ENCODE measurements around the gene RTP2. TPM values are rescaled to one million over a fixed set of nuclear protein-coding genes. Genes with fewer than 3 reads are reported as not detected.

RTP2 gene
- total and polyA plus RNA-seq, 9 of the 15 experiments (the other 6 are each of a cell fraction or from before 2014, with no cell fraction given), result not detected

GRCh38 chr3:187743195-187744141 lies 41.1 kb upstream of the RTP2 start (continued):
- TF ChIP-seq, protein P1, sequence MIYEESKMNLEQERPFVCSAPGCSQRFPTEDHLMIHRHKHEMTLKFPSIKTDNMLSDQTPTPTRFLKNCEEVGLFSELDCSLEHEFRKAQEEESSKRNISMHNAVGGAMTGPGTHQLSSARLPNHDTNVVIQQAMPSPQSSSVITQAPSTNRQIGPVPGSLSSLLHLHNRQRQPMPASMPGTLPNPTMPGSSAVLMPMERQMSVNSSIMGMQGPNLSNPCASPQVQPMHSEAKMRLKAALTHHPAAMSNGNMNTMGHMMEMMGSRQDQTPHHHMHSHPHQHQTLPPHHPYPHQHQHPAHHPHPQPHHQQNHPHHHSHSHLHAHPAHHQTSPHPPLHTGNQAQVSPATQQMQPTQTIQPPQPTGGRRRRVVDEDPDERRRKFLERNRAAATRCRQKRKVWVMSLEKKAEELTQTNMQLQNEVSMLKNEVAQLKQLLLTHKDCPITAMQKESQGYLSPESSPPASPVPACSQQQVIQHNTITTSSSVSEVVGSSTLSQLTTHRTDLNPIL (CRISPR knock-in tag; IDR thresholded peaks at IDR 0.05), result no peak
- TF ChIP-seq ZNF785 (CRISPR knock-in tag; IDR thresholded peaks at IDR 0.05) (no peak), MAX (CRISPR knock-in tag; IDR thresholded peaks at IDR 0.05) (no peak), ATF7 (IDR thresholded peaks at IDR 0.05) (no peak), TBP (optimal IDR thresholded peaks at IDR 0.05; ENCODE audit: low read depth, low read length) (no peak), RAD51 (IDR thresholded peaks at IDR 0.05; ENCODE audit: borderline replicate concordance, low read depth) (no peak), ZBTB33 (CRISPR knock-in tag; IDR thresholded peaks at IDR 0.05) (no peak), GATAD2A (IDR thresholded peaks at IDR 0.05) (no peak), IRF1 (CRISPR knock-in tag; IDR thresholded peaks at IDR 0.05; ENCODE audit: borderline replicate concordance) (no peak), SP2 (IDR thresholded peaks at IDR 0.05; ENCODE audit: extremely low read depth, low read depth, low read length, poor library complexity, severe bottlenecking) (no peak), CXXC5 (CRISPR knock-in tag; IDR thresholded peaks at IDR 0.05) (0 out of 2 replicates have a peak, but pooled peaks have one; percentile 14), HOXB6 (CRISPR knock-in tag; IDR thresholded peaks at IDR 0.05; ENCODE audit: borderline replicate concordance) (no peak), TCF3 (CRISPR knock-in tag; IDR thresholded peaks at IDR 0.05) (no peak), MXI1 (IDR thresholded peaks at IDR 0.05; ENCODE audit: low read depth, low read length) (no peak), YBX1 (IDR thresholded peaks at IDR 0.05) (no peak), RFX5 (IDR thresholded peaks at IDR 0.05; ENCODE audit: low read depth, low read length) (no peak), SIN3B (IDR thresholded peaks at IDR 0.05; ENCODE audit: low read depth) (no peak), CUX1 (CRISPR knock-in tag; IDR thresholded peaks at IDR 0.05) (no peak)

All from K562 (cell line).